Neural progenitor cell (in vitro differentiated cells): ENCODE results near the gene PKHD1. TPM values are rescaled to one million over a fixed set of nuclear protein-coding genes. Genes with fewer than 3 reads are reported as not detected.

Experiments used
- DNase-seq: peaks from one replicate; pipeline ENCODE4 v3.0.0-alpha.2; 2016; ENCODE audit warnings: low spot score
- H2AFZ ChIP-seq: fragments of 200-600 bp; sonication (generic); replicated peaks from 2 replicates; pipeline ENCODE4 v1.6.1; 2016; ENCODE audit warnings: antibody characterized with exemption
- H3F3A ChIP-seq: fragments of 200-600 bp; sonication (generic); 2 replicates; pipeline ENCODE4 v1.6.1; 2016; ENCODE audit warnings: antibody characterized with exemption, low read depth
- H3K27ac ChIP-seq: fragments of 200-600 bp; sonication (generic); 2 replicates; pipeline ENCODE4 v1.5.1; 2016; ENCODE audit warnings: mild to moderate bottlenecking
- H3K27me3 ChIP-seq: fragments of 200-600 bp; sonication (generic); 2 replicates; pipeline ENCODE4 v1.6.1; 2016; ENCODE audit warnings: mild to moderate bottlenecking, moderate library complexity
- H3K36me3 ChIP-seq: fragments of 200-600 bp; sonication (generic); 2 replicates; pipeline ENCODE4 v1.5.1; 2016
- H3K4me1 ChIP-seq: fragments of 200-600 bp; sonication (generic); 2 replicates; pipeline ENCODE4 v1.6.1; 2016; ENCODE audit warnings: mixed run types
- H3K4me2 ChIP-seq: fragments of 200-600 bp; sonication (generic); 2 replicates; pipeline ENCODE4 v1.6.1; 2016
- H3K4me3 ChIP-seq: fragments of 200-600 bp; sonication (generic); 2 replicates; pipeline ENCODE4 v1.5.1; 2016
- H3K79me2 ChIP-seq: fragments of 200-600 bp; sonication (generic); 2 replicates; pipeline ENCODE4 v1.6.1; 2016; ENCODE audit warnings: low read depth
- H3K9ac ChIP-seq: fragments of 200-600 bp; sonication (generic); 2 replicates; pipeline ENCODE4 v1.6.1; 2016
- H3K9me3 ChIP-seq: fragments of 200-600 bp; sonication (generic); 2 replicates; pipeline ENCODE4 v1.5.1; 2016; ENCODE audit warnings: low read depth
- H4K20me1 ChIP-seq: fragments of 200-600 bp; sonication (generic); 2 replicates; pipeline ENCODE4 v1.6.1; 2016; ENCODE audit warnings: low read depth
- H3K27ac Mint-ChIP-seq: 3 replicates; pipeline ENCODE4 v1.8.0; 2021; ENCODE audit warnings: mixed read lengths
- H3K27me3 Mint-ChIP-seq: 2 replicates; pipeline ENCODE4 v1.8.0; 2022; ENCODE audit warnings: low read depth, mild to moderate bottlenecking, inconsistent platforms, moderate library complexity, mixed read lengths; ENCODE audit not compliant: insufficient read depth
- H3K36me3 Mint-ChIP-seq: 3 replicates; pipeline ENCODE4 v1.8.0; 2021; ENCODE audit warnings: mixed read lengths
- H3K4me1 Mint-ChIP-seq: 3 replicates; pipeline ENCODE4 v1.8.0; 2021; ENCODE audit warnings: mixed read lengths
- H3K4me3 Mint-ChIP-seq: 3 replicates; pipeline ENCODE4 v1.8.0; 2021; ENCODE audit warnings: mild to moderate bottlenecking, moderate library complexity, mixed read lengths
- H3K9me3 Mint-ChIP-seq: 3 replicates; pipeline ENCODE4 v1.8.0; 2020; ENCODE audit warnings: mixed read lengths
- EZH2 ChIP-seq: fragments of 200-600 bp; sonication (generic); IDR thresholded peaks from 2 replicates; pipeline ENCODE4 v1.6.1; 2017; ENCODE audit warnings: antibody characterized with exemption, mild to moderate bottlenecking, moderate library complexity
- EZH2phosphoT487 ChIP-seq: fragments of 200-600 bp; sonication (generic); IDR thresholded peaks from 2 replicates; pipeline ENCODE4 v1.6.1; 2017; ENCODE audit warnings: antibody characterized with exemption
- total RNA-seq: library from RNA; depleted of rRNA; stranded (reverse); fragments of >200 nt; gene quantifications from 2 replicates; pipeline ENCODE4 v1.2.3, GENCODE V29; 2015; ENCODE audit warnings: low replicate concordance
- TF ChIP-seq, protein P1 (sequence below): fragments of 200-600 bp; sonication (generic); IDR thresholded peaks from 2 replicates; pipeline ENCODE4 v1.5.1; 2017; ENCODE audit warnings: antibody characterized with exemption, mild to moderate bottlenecking

Gene PKHD1
- total RNA-seq, 1 donor from 2014 or later: 0.04 TPM

DNA sequence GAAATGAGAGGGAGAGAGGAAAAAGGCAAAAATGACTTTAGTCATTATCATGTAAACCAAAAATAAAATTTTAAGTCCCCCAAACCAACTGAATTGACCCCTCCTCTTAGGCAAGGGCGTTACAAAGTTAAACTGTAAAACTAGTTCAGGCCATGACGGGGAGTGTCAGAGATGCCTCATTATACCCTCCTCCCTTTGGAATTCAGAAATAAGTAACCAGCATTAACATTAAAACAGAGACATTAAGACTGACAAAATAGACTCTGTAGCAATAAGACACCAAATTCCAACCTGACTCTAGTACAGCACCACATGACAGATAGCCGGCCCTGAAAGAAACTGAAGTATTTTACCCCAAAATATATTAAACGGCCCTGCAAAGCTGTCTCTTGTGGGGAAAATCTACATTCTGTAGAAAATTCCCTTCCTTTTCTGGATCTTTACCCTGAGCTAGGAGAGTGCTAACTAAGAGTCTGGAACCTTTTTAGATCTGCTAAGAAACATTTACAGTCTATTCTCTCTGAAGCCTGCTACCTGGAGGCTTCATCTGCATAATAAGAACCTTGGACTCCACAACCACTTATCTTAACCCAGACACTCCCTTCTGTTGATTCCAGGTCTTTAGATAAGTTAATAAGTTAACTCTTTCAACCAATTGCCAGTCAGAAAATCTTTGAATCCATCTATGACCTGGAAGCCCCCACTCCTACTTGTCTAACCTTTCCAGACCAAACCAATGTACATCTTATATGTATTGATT, 150.7 kb downstream of the PKHD1 start:
- Mint-ChIP-seq H3K36me3 (no peaks in the 10 kb centered on the region), H3K27ac (no peak overlapping the region), H3K4me1 (no peaks in the 10 kb centered on the region), H3K27me3 (peaks cover 8% of the 10 kb centered on the region), H3K9me3 (peaks cover 6% of the 10 kb centered on the region), H3K4me3 (no peak overlapping the region)
- Histone ChIP-seq H3K9ac (no peak overlapping the region), H4K20me1 (no peaks in the 10 kb centered on the region), H3F3A (no peaks in the 10 kb centered on the region), H3K79me2 (no peaks in the 10 kb centered on the region), H3K27me3 (no peaks in the 10 kb centered on the region), H3K27ac (no peak overlapping the region), H3K36me3 (no peaks in the 10 kb centered on the region), H3K4me2 (no peak overlapping the region), H2AFZ (no peak overlapping the region), H3K9me3 (no peaks in the 10 kb centered on the region), H3K4me3 (no peak overlapping the region), H3K4me1 (no peaks in the 10 kb centered on the region)
- TF ChIP-seq EZH2phosphoT487 (no peak), EZH2 (no peak)
- TF ChIP-seq, protein P1, sequence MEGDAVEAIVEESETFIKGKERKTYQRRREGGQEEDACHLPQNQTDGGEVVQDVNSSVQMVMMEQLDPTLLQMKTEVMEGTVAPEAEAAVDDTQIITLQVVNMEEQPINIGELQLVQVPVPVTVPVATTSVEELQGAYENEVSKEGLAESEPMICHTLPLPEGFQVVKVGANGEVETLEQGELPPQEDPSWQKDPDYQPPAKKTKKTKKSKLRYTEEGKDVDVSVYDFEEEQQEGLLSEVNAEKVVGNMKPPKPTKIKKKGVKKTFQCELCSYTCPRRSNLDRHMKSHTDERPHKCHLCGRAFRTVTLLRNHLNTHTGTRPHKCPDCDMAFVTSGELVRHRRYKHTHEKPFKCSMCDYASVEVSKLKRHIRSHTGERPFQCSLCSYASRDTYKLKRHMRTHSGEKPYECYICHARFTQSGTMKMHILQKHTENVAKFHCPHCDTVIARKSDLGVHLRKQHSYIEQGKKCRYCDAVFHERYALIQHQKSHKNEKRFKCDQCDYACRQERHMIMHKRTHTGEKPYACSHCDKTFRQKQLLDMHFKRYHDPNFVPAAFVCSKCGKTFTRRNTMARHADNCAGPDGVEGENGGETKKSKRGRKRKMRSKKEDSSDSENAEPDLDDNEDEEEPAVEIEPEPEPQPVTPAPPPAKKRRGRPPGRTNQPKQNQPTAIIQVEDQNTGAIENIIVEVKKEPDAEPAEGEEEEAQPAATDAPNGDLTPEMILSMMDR: no peak
- DNase-seq: no peak

- Histone ChIP-seq H3K36me3 (no peaks in the 10 kb centered on the region), H3F3A (no peaks in the 10 kb centered on the region), H4K20me1 (no peaks in the 10 kb centered on the region), H3K9me3 (no peaks in the 10 kb centered on the region), H3K27me3 (no peaks in the 10 kb centered on the region), H2AFZ (no peak overlapping the region), H3K79me2 (no peaks in the 10 kb centered on the region), H3K27ac (no peak overlapping the region), H3K4me1 (no peaks in the 10 kb centered on the region), H3K4me3 (no peak overlapping the region), H3K9ac (no peak overlapping the region), H3K4me2 (no peak overlapping the region)
- H3K27ac Mint-ChIP-seq: no peak overlapping the region
- peak; percentile 45 for DNase-seq
- H3K36me3 Mint-ChIP-seq: no peaks in the 10 kb centered on the region
- no peak for TF ChIP-seq EZH2phosphoT487
- TF ChIP-seq, protein P1: peak; percentile 58
- H3K4me1 Mint-ChIP-seq: no peaks in the 10 kb centered on the region
- H3K27me3 Mint-ChIP-seq: peaks cover 2% of the 10 kb centered on the region
- H3K9me3 Mint-ChIP-seq: peaks cover 1% of the 10 kb centered on the region
- H3K4me3 Mint-ChIP-seq: no peak overlapping the region
Measured at GRCh38 chr6:51934098-51934497, 153.3 kb downstream of the PKHD1 start.

- H3K9me3 ChIP-seq: no peaks in the 10 kb centered on the region
- no peak overlapping the region for H2AFZ ChIP-seq
- no peak overlapping the region for H3K4me3 ChIP-seq
- no peak overlapping the region for H3K27ac Mint-ChIP-seq
- H3K36me3 ChIP-seq: no peaks in the 10 kb centered on the region
- TF ChIP-seq EZH2phosphoT487: no peak
- TF ChIP-seq EZH2: no peak
- TF ChIP-seq, protein P1: no peak
- H3F3A ChIP-seq: no peaks in the 10 kb centered on the region
- no peaks in the 10 kb centered on the region for H3K9me3 Mint-ChIP-seq
- no peak overlapping the region for H3K4me2 ChIP-seq
- H3K4me1 ChIP-seq: no peaks in the 10 kb centered on the region
- H3K27me3 ChIP-seq: no peaks in the 10 kb centered on the region
- no peak overlapping the region for H3K27ac ChIP-seq
- H3K27me3 Mint-ChIP-seq: peaks cover 2% of the 10 kb centered on the region
- H4K20me1 ChIP-seq: no peaks in the 10 kb centered on the region
- DNase-seq: no peak
- no peak overlapping the region for H3K4me3 Mint-ChIP-seq
- no peaks in the 10 kb centered on the region for H3K4me1 Mint-ChIP-seq
- H3K36me3 Mint-ChIP-seq: no peaks in the 10 kb centered on the region
- no peaks in the 10 kb centered on the region for H3K79me2 ChIP-seq
- H3K9ac ChIP-seq: no peak overlapping the region
Measured at GRCh38 chr6:51932956-51933355, 154.5 kb downstream of the PKHD1 start.
